ENCODE measurements around the gene PGM2L1.
"Not testable (repeated sequence)": the region's sequence is repeated elsewhere in the genome, so short reads cannot be mapped to it uniquely, and the experiment has no call there.

The PGM2L1 gene

GRCh38 chr11:74398244-74399159, at the start of gene PGM2L1:
TSS of gene PGM2L1 (minus strand) at chr11:74398433. CDS start at chr11:74398161, 272 bp downstream.
- FAIRE-seq, result peak; percentile 76

GRCh38 chr11:74447720-74448119, 49.5 kb upstream of the PGM2L1 start:
- no peak for FAIRE-seq

GRCh38 chr11:74446532-74446938, 48.3 kb upstream of the PGM2L1 start:
- no peak for FAIRE-seq

GRCh38 chr11:74444173-74444826, 46.1 kb upstream of the PGM2L1 start:
- FAIRE-seq, result no peak

- no peak for FAIRE-seq
These were observed 45.0 kb upstream of the PGM2L1 start for GRCh38 chr11:74443071-74443864.

DNA sequence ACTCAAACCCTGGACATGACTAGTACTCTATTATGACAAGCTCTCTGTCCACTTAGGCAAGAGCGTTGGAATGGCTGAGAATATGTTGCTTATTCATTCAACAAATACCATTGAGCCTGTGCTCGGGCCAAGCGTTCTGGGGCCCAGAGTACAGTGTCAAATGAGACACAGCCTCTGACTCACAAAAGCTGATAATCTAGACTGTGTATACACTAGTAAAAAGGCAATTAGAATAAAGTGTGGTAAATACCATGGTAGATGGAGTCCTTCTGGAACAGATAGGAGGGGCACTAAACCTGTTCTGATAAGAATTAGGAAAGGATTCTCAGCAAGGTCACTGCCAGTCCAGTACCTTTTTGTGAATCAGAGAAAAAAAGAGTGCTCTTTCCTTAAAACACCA, 44.4 kb upstream of the PGM2L1 start:
- FAIRE-seq, result no peak

GRCh38 chr11:74438681-74439080, 40.4 kb upstream of the PGM2L1 start:
- no peak for FAIRE-seq

DNA sequence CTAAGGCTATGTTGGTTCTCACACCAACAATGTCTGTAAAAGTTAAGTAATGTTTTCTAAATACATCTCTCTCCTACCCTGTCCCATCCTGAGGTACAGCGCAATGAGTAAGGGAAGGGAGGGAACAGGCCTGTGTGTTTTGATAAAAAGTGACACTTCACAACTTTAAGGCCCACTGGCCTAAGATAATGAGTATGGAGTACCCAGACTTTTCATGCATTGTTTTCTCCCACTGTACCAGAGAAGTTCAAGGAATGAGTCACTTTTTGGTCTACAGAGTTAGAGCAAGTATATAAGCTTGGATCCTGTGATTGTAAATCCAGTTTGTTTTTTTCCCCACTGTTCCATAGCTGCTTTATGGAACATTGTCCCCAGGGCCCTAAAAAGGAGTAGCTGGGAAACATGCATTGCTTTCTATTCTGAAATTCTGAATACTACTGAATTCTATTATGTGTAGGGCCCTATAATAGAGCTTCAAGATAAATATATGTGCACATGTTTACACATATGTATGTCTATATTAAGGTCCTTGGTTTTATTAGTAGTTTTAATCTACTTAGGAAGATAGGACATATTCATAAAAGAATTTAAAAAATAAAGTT, 39.3 kb upstream of the PGM2L1 start:
- FAIRE-seq, result no peak

DNA sequence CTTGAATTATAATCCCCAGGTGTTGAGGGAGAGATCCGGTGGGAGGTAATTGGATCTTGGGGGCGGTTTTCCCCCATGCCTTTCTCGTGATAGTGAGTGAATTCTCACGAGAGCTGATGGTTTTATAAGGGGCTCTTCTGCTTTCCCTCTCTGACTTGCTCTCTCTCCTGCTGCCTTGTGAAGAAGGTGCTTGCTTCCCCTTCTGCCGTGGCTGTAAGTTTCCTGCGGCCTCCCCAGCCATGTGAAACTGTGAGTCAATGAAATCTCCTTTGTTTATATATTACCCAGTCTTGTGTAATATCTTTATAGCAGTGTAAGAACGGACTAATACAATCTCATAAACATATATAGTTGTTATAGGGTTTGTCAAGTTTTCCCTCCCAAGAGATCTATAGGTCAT, 36.3 kb upstream of the PGM2L1 start:
- FAIRE-seq, result no peak

DNA sequence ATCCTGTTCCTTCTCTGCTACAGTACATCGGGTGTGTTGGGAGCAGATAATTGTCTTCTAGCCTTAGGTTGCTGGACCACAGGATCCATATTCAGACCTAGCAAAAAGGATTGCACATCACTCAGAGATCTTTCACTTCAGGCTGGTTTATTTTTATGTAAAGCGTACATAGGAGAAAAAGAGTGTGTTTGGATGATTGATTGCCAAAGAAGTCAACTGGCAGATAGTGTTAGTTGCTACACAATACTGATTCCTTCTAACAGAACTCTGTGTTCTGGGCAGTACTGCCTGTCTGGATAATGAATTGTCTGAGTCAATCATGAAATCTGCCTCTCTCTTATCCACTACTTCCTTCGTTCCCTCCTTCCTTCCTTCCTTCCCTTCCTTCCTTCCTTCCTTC, 31.0 kb upstream of the PGM2L1 start:
- no peak for FAIRE-seq

DNA sequence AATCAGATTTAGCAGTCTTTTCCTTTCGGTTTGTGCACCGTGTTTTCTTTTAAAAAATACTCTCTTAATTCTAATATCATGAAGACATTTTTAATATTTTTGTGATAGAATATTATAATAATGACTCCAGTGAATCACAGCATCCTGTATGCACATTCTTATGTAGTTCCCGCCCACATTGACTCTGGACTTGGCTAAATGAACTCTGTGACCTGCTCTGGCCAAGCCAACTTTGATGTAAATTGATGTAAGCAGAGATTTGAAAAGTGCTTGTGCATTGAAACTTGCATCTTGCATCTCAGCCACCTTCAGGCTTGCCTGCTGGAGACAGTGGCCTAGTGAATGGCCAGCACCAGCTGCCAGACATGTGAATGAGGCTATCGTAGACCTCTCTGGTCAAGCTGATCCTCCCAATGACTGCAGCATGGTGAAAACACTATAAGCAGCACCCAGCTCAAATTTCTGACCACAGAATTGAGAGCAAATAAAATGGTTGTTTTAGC, 29.2 kb upstream of the PGM2L1 start:
- FAIRE-seq, result no peak

GRCh38 chr11:74425100-74425499, 26.9 kb upstream of the PGM2L1 start:
- FAIRE-seq, result no peak

GRCh38 chr11:74418509-74418895, 20.3 kb upstream of the PGM2L1 start:
- FAIRE-seq, result no peak

DNA sequence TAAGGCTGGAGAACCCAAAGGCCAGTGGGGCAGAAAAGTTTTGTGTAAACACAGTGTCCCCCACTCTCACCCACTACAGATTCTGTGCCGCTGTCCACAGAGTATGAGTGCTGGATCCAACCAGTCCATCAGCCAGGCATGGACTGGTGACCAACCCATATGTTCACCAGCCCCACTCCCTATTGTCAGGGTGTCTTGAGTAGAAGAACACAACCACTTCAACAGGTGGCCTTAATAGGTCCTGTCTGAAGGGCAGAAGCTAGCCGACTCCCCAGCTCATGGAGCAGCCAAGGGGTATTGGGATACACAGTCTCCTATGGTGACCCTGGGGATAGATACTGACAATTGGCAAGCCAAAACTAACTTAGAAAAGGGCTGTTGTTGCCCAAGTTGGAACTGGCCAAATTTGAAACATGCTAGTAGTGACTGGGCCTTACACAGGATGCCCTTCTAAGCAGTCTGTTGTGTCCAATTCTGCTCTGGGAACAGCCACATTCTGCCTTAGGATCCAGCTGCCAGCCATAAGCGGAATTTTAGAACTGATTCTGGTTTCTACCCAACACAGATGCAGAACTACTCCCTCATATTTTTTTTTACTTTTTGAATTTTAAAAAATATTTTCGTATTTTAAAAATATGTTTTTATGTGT, 19.8 kb upstream of the PGM2L1 start:
- FAIRE-seq, result no peak

DNA sequence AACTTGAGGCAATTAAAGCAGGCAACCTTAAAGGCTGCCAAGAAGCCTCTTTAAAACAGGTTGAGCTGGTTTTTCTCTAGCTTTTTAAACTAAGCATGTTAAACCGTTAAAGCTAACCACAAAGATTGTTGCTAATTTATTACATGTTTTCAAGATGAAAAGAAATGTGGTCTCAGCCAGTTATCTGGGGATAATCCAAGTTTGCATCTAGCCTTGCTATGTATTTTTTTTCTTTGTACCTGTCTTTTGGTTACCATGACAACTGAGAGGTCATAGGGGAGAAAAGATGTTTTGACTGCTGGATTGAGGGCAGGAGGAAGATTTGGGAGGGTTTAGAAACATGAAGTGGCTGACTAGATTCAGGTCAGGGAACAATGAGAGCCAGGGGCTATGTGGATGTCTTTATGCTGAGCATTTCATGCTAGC, 19.2 kb upstream of the PGM2L1 start:
- no peak for FAIRE-seq

DNA sequence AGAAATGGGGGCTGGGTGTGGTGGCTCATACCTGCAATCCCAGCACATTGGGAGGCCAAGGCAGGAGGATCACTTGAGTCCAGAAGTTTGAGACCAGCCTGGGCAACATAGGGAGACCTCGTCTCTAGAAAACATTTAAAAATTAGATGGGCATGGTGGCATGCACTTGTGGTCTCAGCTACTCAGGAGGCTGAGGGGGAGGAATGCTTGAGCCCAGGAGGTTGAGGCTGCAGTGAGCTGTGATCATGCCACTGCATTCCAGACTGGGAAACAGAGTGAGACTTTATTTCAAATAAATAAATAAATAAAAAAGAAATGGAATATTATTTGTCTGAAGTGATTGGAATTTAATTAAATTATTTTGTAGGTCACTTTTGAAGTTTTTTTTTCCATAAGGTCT, 18.7 kb upstream of the PGM2L1 start:
- not testable (repeated sequence) for FAIRE-seq

GRCh38 chr11:74412733-74413359, 14.6 kb upstream of the PGM2L1 start:
- no peak for FAIRE-seq

GRCh38 chr11:74412321-74412720, 14.1 kb upstream of the PGM2L1 start:
- FAIRE-seq, result no peak

GRCh38 chr11:74409633-74410032, 11.4 kb upstream of the PGM2L1 start:
- FAIRE-seq, result no peak

GRCh38 chr11:74403607-74404321, 5.5 kb upstream of the PGM2L1 start:
- FAIRE-seq, result no peak

GRCh38 chr11:74400606-74401005, 2.4 kb upstream of the PGM2L1 start:
- FAIRE-seq, result no peak

Data from TTC549 (cell line).